ENCODE data around the gene SLC5A3. TPM values are rescaled to one million over a fixed set of nuclear protein-coding genes. Genes with fewer than 3 reads are reported as not detected.

Gene SLC5A3
- total RNA-seq, 2 experiments from 2014 or later, result 25.7 to 27.5 TPM

Other genes with a start within 250 kb of the SLC5A3 start
- 100 to 1,000 TPM; 208 to 210 TPM for gene ATP5PO, start 157.8 kb upstream of the SLC5A3 start, total RNA-seq
- gene MRPS6, start within 50 bp of the SLC5A3 start, total RNA-seq, result 100 to 1,000 TPM; 114 to 117 TPM

All from activated CD4-positive, alpha-beta memory T cell treated with anti-CD3 and anti-CD28 coated beads for 36 hours (primary cell).